Ishikawa (cell line): ENCODE results near the gene ALKBH8.

Experiments used
- CREB1 ChIP-seq: IDR thresholded peaks from 2 replicates; pipeline ENCODE4 v1.6.1; 2012; ENCODE audit warnings: low read depth
- EP300 ChIP-seq: IDR thresholded peaks from 2 replicates; pipeline ENCODE4 v1.6.1; 2012; ENCODE audit warnings: borderline replicate concordance
- FOXM1 ChIP-seq: IDR thresholded peaks from 2 replicates; pipeline ENCODE4 v1.6.1; 2012; ENCODE audit warnings: low read depth, borderline replicate concordance
- MAX ChIP-seq: IDR thresholded peaks from 2 replicates; pipeline ENCODE4 v1.6.1; 2012
- RAD21 ChIP-seq: IDR thresholded peaks from 2 replicates; pipeline ENCODE4 v1.6.1; 2012; ENCODE audit warnings: low read depth
- TAF1 ChIP-seq: IDR thresholded peaks from 2 replicates; pipeline ENCODE4 v1.6.1; 2012; ENCODE audit warnings: low read depth, mild to moderate bottlenecking
- TCF12 ChIP-seq: IDR thresholded peaks from 2 replicates; pipeline ENCODE4 v1.6.1; 2012; ENCODE audit warnings: low read depth
- TEAD4 ChIP-seq: IDR thresholded peaks from 2 replicates; pipeline ENCODE4 v1.6.1; 2012
- YY1 ChIP-seq: IDR thresholded peaks from 2 replicates; pipeline ENCODE4 v1.6.1; 2012; ENCODE audit warnings: low read depth
- TF ChIP-seq, protein P1 (sequence below): IDR thresholded peaks from 2 replicates; pipeline ENCODE4 v1.6.1; 2012; ENCODE audit warnings: low read depth, mild to moderate bottlenecking

DNA sequence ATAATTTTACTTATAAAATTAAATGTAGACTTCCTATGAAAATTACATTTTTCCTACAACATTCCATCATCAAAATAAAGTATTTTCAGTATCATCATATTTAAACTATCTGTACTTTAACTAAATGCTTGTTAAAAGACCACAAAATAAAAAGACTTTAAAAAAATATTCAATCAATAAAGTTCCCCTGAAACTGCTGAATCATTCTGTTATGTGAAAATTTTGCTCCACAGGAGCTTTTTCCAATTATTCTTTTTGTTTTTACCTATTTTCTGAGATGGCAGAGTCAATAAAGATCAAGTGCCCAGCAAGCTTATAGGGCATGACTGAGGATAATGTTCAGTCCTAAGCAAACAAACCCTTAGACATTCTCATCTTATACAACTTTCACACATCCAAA lies 27.3 kb downstream of the ALKBH8 start:
- no peak for TF ChIP-seq YY1
- TF ChIP-seq EP300 = no peak
- TF ChIP-seq TAF1 = no peak
- TF ChIP-seq TEAD4 = no peak
- no peak for TF ChIP-seq CREB1
- no peak for TF ChIP-seq RAD21
- no peak for TF ChIP-seq TCF12
- TF ChIP-seq, protein P1, sequence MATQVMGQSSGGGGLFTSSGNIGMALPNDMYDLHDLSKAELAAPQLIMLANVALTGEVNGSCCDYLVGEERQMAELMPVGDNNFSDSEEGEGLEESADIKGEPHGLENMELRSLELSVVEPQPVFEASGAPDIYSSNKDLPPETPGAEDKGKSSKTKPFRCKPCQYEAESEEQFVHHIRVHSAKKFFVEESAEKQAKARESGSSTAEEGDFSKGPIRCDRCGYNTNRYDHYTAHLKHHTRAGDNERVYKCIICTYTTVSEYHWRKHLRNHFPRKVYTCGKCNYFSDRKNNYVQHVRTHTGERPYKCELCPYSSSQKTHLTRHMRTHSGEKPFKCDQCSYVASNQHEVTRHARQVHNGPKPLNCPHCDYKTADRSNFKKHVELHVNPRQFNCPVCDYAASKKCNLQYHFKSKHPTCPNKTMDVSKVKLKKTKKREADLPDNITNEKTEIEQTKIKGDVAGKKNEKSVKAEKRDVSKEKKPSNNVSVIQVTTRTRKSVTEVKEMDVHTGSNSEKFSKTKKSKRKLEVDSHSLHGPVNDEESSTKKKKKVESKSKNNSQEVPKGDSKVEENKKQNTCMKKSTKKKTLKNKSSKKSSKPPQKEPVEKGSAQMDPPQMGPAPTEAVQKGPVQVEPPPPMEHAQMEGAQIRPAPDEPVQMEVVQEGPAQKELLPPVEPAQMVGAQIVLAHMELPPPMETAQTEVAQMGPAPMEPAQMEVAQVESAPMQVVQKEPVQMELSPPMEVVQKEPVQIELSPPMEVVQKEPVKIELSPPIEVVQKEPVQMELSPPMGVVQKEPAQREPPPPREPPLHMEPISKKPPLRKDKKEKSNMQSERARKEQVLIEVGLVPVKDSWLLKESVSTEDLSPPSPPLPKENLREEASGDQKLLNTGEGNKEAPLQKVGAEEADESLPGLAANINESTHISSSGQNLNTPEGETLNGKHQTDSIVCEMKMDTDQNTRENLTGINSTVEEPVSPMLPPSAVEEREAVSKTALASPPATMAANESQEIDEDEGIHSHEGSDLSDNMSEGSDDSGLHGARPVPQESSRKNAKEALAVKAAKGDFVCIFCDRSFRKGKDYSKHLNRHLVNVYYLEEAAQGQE = no peak
- no peak for TF ChIP-seq FOXM1
- no peak for TF ChIP-seq MAX
